ENCODE measurements around the gene ABHD4.
"Not testable (repeated sequence)": the region's sequence is repeated elsewhere in the genome, so short reads cannot be mapped to it uniquely, and the experiment has no call there.

ABHD4 gene

GRCh38 chr14:22614240-22614799 is 16.2 kb downstream of the ABHD4 start:
- no peak for DNase-seq (ENCODE audit: extremely low read depth, low read depth)
- no peak for TF ChIP-seq CTCF (IDR thresholded peaks at IDR 0.05; ENCODE audit: low read depth, low read length)

DNA sequence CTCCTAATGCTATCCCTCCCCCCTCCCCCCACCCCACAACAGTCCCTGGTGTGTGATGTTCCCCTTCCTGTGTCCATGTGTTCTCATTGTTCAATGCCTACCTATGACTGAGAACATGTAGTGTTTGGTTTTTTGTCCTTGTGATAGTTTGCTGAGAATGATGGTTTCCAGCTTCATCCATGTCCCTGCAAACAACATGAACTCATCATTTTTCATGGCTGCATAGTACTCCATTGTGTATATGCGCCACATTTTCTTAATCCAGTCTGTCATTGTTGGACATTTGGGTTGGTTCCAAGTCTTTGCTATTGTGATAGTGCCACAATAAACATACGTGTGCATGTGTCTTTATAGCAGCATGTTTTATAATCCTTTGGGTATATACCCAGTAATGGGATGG is 17.7 kb downstream of the ABHD4 start:
- DNase-seq (ENCODE audit: extremely low read depth, low read depth) = not testable (repeated sequence)

GRCh38 chr14:22622255-22622654 is 24.2 kb downstream of the ABHD4 start:
- no peak for TF ChIP-seq CTCF (IDR thresholded peaks at IDR 0.05; ENCODE audit: low read depth, low read length)
- DNase-seq (ENCODE audit: extremely low read depth, low read depth) = no peak

DNA sequence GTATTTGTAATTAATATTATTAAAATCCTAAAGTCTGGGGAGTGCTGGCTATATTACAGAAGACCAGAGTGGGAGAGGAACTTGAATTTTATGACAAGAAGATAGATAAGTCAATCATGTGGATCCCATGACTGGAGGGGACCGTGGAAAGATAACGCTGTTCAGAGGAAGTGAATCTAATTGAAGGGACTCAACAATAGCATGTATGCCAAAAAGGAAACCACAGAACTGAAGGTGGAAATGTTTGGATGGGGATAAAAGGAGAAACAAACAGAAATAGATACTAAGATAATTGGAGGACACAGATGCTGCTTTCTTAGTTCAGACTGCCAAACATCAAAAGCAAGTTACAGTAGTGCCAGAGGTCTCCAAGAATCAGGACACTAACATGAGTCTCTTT is 24.9 kb downstream of the ABHD4 start:
- TF ChIP-seq CTCF (IDR thresholded peaks at IDR 0.05; ENCODE audit: low read depth, low read length) = no peak
- no peak for DNase-seq (ENCODE audit: extremely low read depth, low read depth)

DNA sequence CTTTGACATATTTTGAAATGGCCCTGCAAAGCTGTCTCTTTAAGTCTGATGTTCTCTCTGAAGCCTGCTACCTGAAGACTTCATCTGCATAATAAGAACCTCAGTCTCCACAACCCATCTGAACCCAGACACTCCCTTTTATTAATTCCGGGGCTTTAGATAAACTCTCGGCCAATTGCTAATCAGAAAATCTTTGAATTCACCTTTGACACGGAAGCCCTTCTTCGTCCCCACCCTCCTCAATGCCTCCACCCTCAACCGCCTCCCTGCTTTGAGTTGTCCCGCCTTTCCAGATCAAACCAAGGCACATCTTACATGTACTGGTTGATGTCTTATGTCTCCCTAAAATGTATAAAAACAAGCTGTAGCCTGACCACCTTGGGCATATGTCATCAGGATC is 28.5 kb downstream of the ABHD4 start:
- no peak for DNase-seq (ENCODE audit: extremely low read depth, low read depth)
- no peak for TF ChIP-seq CTCF (IDR thresholded peaks at IDR 0.05; ENCODE audit: low read depth, low read length)

DNA sequence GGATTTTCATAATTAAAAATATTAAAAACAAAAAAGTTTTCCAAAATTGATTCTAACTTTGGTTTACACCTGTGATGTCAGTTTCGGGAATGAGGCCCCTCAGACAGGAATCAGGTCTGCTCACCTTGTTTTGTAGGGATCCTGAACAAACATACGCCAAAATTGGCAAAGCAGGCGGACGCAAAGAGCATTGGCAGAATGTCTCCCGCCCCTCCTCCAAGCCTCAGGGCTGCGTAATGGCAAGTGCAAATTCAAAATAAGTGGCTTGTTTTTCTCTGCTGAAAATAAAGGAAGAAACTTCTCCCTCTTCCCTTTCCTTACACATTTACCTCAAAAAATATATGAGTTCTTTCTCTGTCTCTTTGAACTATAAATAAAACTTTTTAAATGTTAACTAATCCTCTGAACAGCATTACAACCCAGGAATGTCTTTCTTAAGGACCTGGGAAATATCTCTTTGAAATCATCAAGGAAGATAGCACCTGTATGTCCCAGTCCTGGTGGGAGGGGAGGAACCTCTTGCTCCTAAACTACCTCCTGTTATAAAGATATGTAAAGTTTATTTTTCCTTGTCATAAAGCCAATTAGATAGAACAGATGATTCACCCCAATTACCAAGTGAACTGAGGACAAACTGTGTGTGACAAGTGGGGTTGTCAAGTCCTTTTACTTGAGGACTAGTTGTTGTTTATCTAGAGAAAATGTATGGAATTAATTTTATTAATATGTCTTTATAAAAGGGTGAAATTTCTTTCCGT is 29.6 kb downstream of the ABHD4 start:
- DNase-seq (ENCODE audit: extremely low read depth, low read depth) = no peak
- TF ChIP-seq CTCF (IDR thresholded peaks at IDR 0.05; ENCODE audit: low read depth, low read length) = no peak

DNA sequence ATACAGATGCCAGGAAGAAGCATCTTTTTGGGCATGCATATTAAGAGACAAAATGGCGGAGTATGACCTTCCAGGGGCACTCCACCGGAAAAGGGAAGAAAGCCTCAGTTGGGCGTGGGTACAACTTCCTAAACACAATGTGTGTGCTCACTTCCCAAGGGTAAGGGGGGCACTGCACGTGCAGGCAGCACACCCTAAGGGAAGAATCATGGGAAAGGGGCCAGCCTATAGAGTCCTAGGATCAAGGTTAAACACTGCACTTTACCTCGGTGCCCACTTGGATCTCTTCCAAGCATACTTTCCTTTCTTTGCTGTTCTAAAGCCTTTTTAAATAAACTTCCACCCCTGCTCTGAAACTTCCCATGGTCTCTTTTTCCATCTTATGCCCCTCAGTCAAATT is 31.3 kb downstream of the ABHD4 start:
- no peak for DNase-seq (ENCODE audit: extremely low read depth, low read depth)
- no peak for TF ChIP-seq CTCF (IDR thresholded peaks at IDR 0.05; ENCODE audit: low read depth, low read length)

DNA sequence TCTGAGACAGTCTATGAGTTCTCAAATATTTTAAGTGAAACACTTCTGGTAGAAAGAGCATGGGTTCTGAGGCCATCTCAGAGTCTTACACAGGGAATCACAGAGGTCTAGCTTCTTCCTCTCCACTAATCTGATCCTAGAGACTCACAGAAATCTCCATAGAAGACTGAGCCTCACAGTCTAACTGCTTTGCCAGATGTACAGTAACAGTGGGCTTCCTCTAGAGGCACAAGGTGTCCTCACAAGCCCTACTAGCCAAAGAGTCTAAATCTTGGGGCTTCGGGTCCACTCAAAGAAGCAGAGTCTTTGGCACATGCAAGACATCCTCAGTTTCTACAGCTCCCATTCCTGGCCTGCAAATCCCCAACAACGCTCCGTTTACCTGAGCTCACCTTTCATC is 32.0 kb downstream of the ABHD4 start:
- no peak for TF ChIP-seq CTCF (IDR thresholded peaks at IDR 0.05; ENCODE audit: low read depth, low read length)
- no peak for DNase-seq (ENCODE audit: extremely low read depth, low read depth)

Measured in AG09319 (cell line).